Esophagus squamous epithelium (tissue), 4 donors: ENCODE data around the gene CRYBG2.
"Not testable (repeated sequence)": the region's sequence is repeated elsewhere in the genome, so short reads cannot be mapped to it uniquely, and the experiment has no call there.

ENCODE experiments used
- POLR2A ChIP-seq, 4 donors: fragments of 450-650 bp; IDR thresholded peaks; one replicate each; pipeline ENCODE4 v1.6.1; 2017; ENCODE audit warnings: antibody characterized with exemption in 4 of 4, mild to moderate bottlenecking in 4 of 4, moderate library complexity in 3 of 4
- TF ChIP-seq, protein P1 (sequence below), 6 experiments: fragments of 450-650 bp in 4 of 6; fragments of 200-600 bp in 2 of 6; sonication (generic) in 2 of 6; IDR thresholded peaks; one replicate each; pipeline ENCODE4 v1.5.1; 2016 to 2019; ENCODE audit warnings: antibody characterized with exemption in 6 of 6, mild to moderate bottlenecking in 4 of 6, moderate library complexity in 4 of 6

DNA sequence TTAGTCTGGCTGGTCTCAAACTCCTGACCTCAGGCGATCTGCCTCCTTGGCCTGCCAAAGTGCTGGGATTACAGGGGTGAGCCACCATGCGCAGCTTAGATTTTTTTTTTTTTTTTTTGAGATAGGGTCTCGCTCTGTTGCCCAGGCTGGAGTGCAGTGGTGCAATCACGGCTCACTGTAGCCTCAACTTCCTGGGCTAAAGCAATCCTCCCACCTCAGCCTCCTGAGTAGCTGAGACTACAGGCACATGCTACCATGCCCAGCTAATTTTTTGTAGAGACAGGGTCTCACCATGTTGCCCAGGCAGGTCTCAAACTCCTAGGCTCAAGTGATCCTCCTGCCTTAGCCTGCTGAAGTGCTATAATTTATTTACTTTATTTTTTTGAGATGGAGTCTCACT lies 24.6 kb downstream of the CRYBG2 start:
- TF ChIP-seq, protein P1, sequence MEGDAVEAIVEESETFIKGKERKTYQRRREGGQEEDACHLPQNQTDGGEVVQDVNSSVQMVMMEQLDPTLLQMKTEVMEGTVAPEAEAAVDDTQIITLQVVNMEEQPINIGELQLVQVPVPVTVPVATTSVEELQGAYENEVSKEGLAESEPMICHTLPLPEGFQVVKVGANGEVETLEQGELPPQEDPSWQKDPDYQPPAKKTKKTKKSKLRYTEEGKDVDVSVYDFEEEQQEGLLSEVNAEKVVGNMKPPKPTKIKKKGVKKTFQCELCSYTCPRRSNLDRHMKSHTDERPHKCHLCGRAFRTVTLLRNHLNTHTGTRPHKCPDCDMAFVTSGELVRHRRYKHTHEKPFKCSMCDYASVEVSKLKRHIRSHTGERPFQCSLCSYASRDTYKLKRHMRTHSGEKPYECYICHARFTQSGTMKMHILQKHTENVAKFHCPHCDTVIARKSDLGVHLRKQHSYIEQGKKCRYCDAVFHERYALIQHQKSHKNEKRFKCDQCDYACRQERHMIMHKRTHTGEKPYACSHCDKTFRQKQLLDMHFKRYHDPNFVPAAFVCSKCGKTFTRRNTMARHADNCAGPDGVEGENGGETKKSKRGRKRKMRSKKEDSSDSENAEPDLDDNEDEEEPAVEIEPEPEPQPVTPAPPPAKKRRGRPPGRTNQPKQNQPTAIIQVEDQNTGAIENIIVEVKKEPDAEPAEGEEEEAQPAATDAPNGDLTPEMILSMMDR (IDR thresholded peaks at IDR 0.05): not testable (repeated sequence)
- TF ChIP-seq POLR2A (IDR thresholded peaks at IDR 0.05): not testable (repeated sequence)
